ENCODE measurements around the gene GRB2. TPM values are rescaled to one million over a fixed set of nuclear protein-coding genes. Genes with fewer than 3 reads are reported as not detected.

GRB2 gene
- total RNA-seq, 1 donor from 2014 or later, result 320 TPM

DNA sequence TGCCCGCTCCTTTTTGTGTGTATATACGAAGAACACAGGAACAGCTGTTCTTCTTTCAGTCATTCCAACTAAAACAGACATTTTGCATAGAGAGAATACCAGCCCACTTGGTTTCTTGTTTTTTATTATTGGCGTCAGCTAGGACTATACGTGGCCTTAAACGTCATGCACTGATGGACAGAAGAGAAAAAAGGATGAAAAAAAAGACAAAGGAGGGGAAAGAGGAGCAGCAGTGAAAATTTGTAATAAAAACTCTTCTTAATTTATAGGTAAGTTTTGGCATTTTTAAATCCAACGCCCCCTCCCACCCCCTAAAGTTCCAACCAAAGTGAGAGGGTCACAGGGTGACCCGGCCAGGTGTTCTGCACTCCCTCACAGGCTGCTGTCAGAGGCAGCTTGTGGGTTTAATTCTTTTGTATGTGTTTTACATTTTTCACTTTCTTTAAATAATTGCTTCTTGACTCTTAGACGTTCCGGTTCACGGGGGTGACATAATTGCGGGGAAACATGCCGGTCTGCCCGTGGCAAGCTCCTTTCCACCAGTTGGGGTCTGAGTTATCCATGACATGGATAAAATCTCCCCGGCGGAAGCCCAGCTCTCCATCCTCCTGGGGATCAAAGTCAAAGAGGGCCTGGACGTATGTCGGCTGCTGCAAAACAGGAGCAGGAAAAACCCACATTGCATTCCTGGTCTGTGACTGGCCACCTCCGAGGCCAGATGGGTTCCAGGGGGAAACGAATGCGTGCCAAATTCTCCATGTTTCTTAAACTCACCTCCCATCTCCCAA, 85.4 kb downstream of the GRB2 start:
- H3K27me3 Mint-ChIP-seq, result no peaks in the 10 kb centered on the region
- H3K27ac Mint-ChIP-seq, result peak overlapping the region; percentile 93
- ATAC-seq (ENCODE audit: low read depth) (peak; percentile 53), DNase-seq (no peak)
- no peak for TF ChIP-seq CTCF (IDR thresholded peaks at IDR 0.05)
- H3K9me3 Mint-ChIP-seq, result no peaks in the 10 kb centered on the region
- intact Hi-C loops (cut with micrococcal nuclease), result loop anchor here (1.0 kb wide), 1 partner anchor 23 kb away; no protein-coding TSS in a partner anchor
- peaks cover 87% of the 10 kb centered on the region for H3K4me1 Mint-ChIP-seq
- H3K4me3 Mint-ChIP-seq, result peak overlapping the region; percentile 70
- H3K36me3 Mint-ChIP-seq (ENCODE audit: low read depth), result peaks cover 78% of the 10 kb centered on the region
- ChIA-PET CTCF (interaction anchor here (0.8 to 5.2 kb wide), 7 partner anchors 23 to 93 kb away, joined by 3 to 54 read pairs (median 8); partner anchors contain the start of genes GRB2 and SLC25A19), POLR2A (interaction anchor here (0.6 to 22.1 kb wide), 15 partner anchors 8 to 545 kb away, joined by 3 to 1048 read pairs (median 4); partner anchors contain the start of genes GRB2, MIF4GD and SLC25A19)

DNA sequence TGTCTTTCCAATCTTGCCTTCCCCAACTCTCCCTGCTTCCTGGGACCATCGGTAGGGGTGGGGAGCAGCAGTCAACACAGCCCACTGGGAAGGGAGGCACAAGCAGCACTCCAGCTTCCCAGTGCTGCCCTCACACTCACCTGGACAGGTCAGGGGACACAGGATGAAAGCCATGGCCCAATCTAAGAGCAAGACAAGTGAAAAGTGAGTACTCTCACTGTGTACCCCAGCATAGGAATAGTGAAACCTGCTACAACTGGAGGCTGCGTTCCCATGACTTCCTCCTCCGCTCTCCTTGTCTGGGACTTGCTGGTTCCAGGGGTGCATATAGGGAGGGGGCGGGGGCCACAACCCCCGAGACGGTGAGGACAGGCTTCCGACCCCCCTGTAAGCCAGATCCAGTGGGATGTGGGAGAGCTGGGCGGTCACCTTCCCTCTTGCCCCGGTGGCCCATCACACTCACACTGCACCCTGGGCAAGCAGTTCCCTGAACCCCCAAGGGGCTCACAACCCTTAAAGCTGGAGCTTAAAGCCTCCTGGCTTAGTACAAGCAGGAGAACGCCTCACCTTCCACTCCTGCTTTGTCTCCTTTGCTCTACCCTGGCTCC, 86.8 kb downstream of the GRB2 start:
- H3K27me3 Mint-ChIP-seq, result no peaks in the 10 kb centered on the region
- H3K4me1 Mint-ChIP-seq, result peaks cover 87% of the 10 kb centered on the region
- peak overlapping the region; percentile 93 for H3K27ac Mint-ChIP-seq
- no peak for TF ChIP-seq CTCF (IDR thresholded peaks at IDR 0.05)
- no peaks in the 10 kb centered on the region for H3K9me3 Mint-ChIP-seq
- ChIA-PET POLR2A (interaction anchor here (0.7 to 22.1 kb wide), 6 partner anchors 19 to 240 kb away, joined by 3 to 1048 read pairs (median 7); partner anchors contain the start of gene SLC25A19), CTCF (interaction anchor here (5.2 kb wide), 1 partner anchor 22 kb away, joined by 54 read pairs; no protein-coding TSS in a partner anchor)
- ATAC-seq (ENCODE audit: low read depth) (no peak), DNase-seq (no peak)
- intact Hi-C loops (cut with micrococcal nuclease), result no loop called here
- H3K4me3 Mint-ChIP-seq, result no peak overlapping the region
- H3K36me3 Mint-ChIP-seq (ENCODE audit: low read depth), result peaks cover 69% of the 10 kb centered on the region

DNA sequence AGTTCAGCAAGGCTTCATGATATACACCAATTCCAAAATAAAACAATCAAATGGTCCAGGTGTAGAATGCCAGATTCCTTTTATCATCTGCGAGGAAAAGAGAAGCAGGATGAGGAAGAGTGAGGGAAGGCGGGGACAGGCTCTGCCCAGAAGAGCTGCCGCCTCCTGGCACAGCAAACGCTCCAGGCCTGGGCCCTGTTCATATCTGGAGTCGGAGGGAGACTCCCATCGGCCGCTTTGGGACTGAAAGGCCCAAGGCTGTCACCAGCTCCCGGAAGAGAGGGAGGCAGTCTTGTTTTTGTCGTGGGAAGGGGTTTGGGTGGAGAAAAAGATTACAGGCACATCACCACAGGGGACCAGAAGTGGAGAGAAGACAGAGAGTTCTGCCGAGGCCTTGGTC, 87.3 kb downstream of the GRB2 start:
- Mint-ChIP-seq H3K4me1 (peaks cover 86% of the 10 kb centered on the region), H3K27ac (peak overlapping the region; percentile 93)
- CTCF ChIA-PET, result no interaction called here

GRCh38 chr17:75317671-75318070, 87.8 kb downstream of the GRB2 start:
- TF ChIP-seq CTCF (IDR thresholded peaks at IDR 0.05), result no peak
- H3K36me3 Mint-ChIP-seq (ENCODE audit: low read depth), result peaks cover 59% of the 10 kb centered on the region
- ATAC-seq (ENCODE audit: low read depth) (no peak), DNase-seq (no peak)
- H3K27me3 Mint-ChIP-seq, result no peaks in the 10 kb centered on the region
- H3K27ac Mint-ChIP-seq, result peak overlapping the region; percentile 93
- intact Hi-C loops (cut with micrococcal nuclease), result no loop called here
- CTCF ChIA-PET, result no interaction called here
- no peak overlapping the region for H3K4me3 Mint-ChIP-seq
- no peaks in the 10 kb centered on the region for H3K9me3 Mint-ChIP-seq
- peaks cover 86% of the 10 kb centered on the region for H3K4me1 Mint-ChIP-seq
- POLR2A ChIA-PET, result interaction anchor here (1.1 to 22.1 kb wide), 5 partner anchors 20 to 88 kb away, joined by 3 to 1048 read pairs (median 5); partner anchors contain the start of genes GRB2 and SLC25A19

More for the DNA sequence above, 87.3 kb downstream of the GRB2 start:
- Mint-ChIP-seq H3K9me3 (no peaks in the 10 kb centered on the region), H3K4me3 (no peak overlapping the region), H3K36me3 (ENCODE audit: low read depth) (peaks cover 64% of the 10 kb centered on the region), H3K27me3 (no peaks in the 10 kb centered on the region)
- intact Hi-C loops (cut with micrococcal nuclease), result no loop called here
- DNase-seq (no peak), ATAC-seq (ENCODE audit: low read depth) (no peak)
- POLR2A ChIA-PET, result interaction anchor here (1.1 to 22.1 kb wide), 3 partner anchors 21 to 86 kb away, joined by 3 to 1048 read pairs (median 25); partner anchors contain the start of gene SLC25A19
- TF ChIP-seq CTCF (IDR thresholded peaks at IDR 0.05), result no peak

All from activated B cell treated with CpG ODN at 0.5 μM for 24 hours (primary cell).